Hematopoietic multipotent progenitor cell (in vitro differentiated cells): ENCODE measurements around the gene CCSER2. TPM values are rescaled to one million over a fixed set of nuclear protein-coding genes. Genes with fewer than 3 reads are reported as not detected.
"Not testable (repeated sequence)": the region's sequence is repeated elsewhere in the genome, so short reads cannot be mapped to it uniquely, and the experiment has no call there.

Source experiments
- DNase-seq, 3 donors: peaks; one replicate each; pipeline ENCODE4 v3.0.0-alpha.2; 2011 to 2015; ENCODE audit warnings: low read depth in 2 of 3, low spot score in 2 of 3
- total RNA-seq: library from RNA; depleted of rRNA; stranded (reverse); fragments of >200 nt; gene quantifications from one replicate; pipeline ENCODE4 v1.2.3, GENCODE V29; 2012

The CCSER2 gene
- total RNA-seq, 1 donor, result 5.4 TPM

GRCh38 chr10:84312816-84313215 is 15.6 kb upstream of the CCSER2 start:
- DNase-seq, result no peak

GRCh38 chr10:84314275-84314674 is 14.1 kb upstream of the CCSER2 start:
- peak in 1 of 3 donors; percentile 37 for DNase-seq

GRCh38 chr10:84317174-84317573 is 11.2 kb upstream of the CCSER2 start:
- DNase-seq, result no peak

- no peak for DNase-seq
These were observed 6.5 kb upstream of the CCSER2 start for GRCh38 chr10:84321902-84322301.

GRCh38 chr10:84323566-84323965 is 4.8 kb upstream of the CCSER2 start:
- DNase-seq, result not testable (repeated sequence)

GRCh38 chr10:84326995-84327394 is 1.4 kb upstream of the CCSER2 start:
- not testable (repeated sequence) for DNase-seq

GRCh38 chr10:84329196-84329611 is 815 bp downstream of the CCSER2 start:
- peak in 1 of 3 donors; percentile 33 for DNase-seq

GRCh38 chr10:84329986-84330651 is 1.7 kb downstream of the CCSER2 start:
- DNase-seq, result peak in 1 of 3 donors; percentile 50

GRCh38 chr10:84331091-84331490 is 2.7 kb downstream of the CCSER2 start:
- no peak for DNase-seq

- peak; percentile 69 to 82 (median 69) for DNase-seq
These were observed 5.6 kb downstream of the CCSER2 start for GRCh38 chr10:84333864-84334451.

- no peak for DNase-seq
These were observed 6.4 kb downstream of the CCSER2 start for GRCh38 chr10:84334811-84335210.

GRCh38 chr10:84335516-84335915 is 7.1 kb downstream of the CCSER2 start:
- no peak for DNase-seq

- DNase-seq, result no peak
These were observed 8.2 kb downstream of the CCSER2 start for GRCh38 chr10:84336406-84337090.

- no peak for DNase-seq
These were observed 8.8 kb downstream of the CCSER2 start for GRCh38 chr10:84337199-84337598.

GRCh38 chr10:84339025-84339424 is 10.6 kb downstream of the CCSER2 start:
- DNase-seq, result no peak

GRCh38 chr10:84340187-84340586 is 11.8 kb downstream of the CCSER2 start:
- no peak for DNase-seq

GRCh38 chr10:84340632-84341537 is 12.5 kb downstream of the CCSER2 start:
- DNase-seq, result no peak

GRCh38 chr10:84341538-84341856 is 13.1 kb downstream of the CCSER2 start:
- DNase-seq, result no peak

GRCh38 chr10:84341983-84342382 is 13.6 kb downstream of the CCSER2 start:
- DNase-seq, result no peak

- DNase-seq, result no peak
These were observed 14.2 kb downstream of the CCSER2 start for GRCh38 chr10:84342584-84342983.

- no peak for DNase-seq
These were observed 15.4 kb downstream of the CCSER2 start for GRCh38 chr10:84343831-84344230.
